K562 (cell line): Measurements from ENCODE around the gene WDR3. TPM values are rescaled to one million over a fixed set of nuclear protein-coding genes. Genes with fewer than 3 reads are reported as not detected.

ENCODE experiments used
- DACH1 ChIP-seq: fragments of 450-650 bp; IDR thresholded peaks from 2 replicates; pipeline ENCODE4 v1.6.1; 2018; ENCODE audit not compliant: partially characterized antibody
- FOXJ2 ChIP-seq: fragments of 200-800 bp; sonication (Bioruptor generic); IDR thresholded peaks from 2 replicates; pipeline ENCODE4 v1.6.1; 2016; ENCODE audit warnings: missing genetic modification characterization, missing compliant biosample characterization
- HMG20B ChIP-seq: fragments of 250-450 bp; sonication (Bioruptor Pico); IDR thresholded peaks from 2 replicates; pipeline ENCODE4 v1.5.0; 2021; ENCODE audit warnings: mild to moderate bottlenecking
- JUNB ChIP-seq: fragments of 450-650 bp; formaldehyde crosslinking; conservative IDR thresholded peaks from 2 replicates; pipeline ENCODE4 v1.4.0; 2020; ENCODE audit warnings: mild to moderate bottlenecking
- KHSRP ChIP-seq: fragments of 450-650 bp; IDR thresholded peaks from 2 replicates; pipeline ENCODE4 v1.6.1; 2017
- LARP7 ChIP-seq: fragments of 450-650 bp; IDR thresholded peaks from 2 replicates; pipeline ENCODE4 v1.6.1; 2016
- NFIC ChIP-seq: fragments of 450-650 bp; IDR thresholded peaks from 2 replicates; pipeline ENCODE4 v1.6.1; 2017; ENCODE audit warnings: mild to moderate bottlenecking, inconsistent platforms
- PHF20 ChIP-seq: fragments of 450-650 bp; IDR thresholded peaks from 2 replicates; pipeline ENCODE4 v1.6.1; 2018; ENCODE audit not compliant: partially characterized antibody
- SAFB ChIP-seq: fragments of 200-400 bp; formaldehyde crosslinking; IDR thresholded peaks from 2 replicates; pipeline ENCODE4 v1.6.1; 2017; ENCODE audit warnings: low read depth, low read length, borderline replicate concordance
- SMAD4 ChIP-seq: fragments of 250-450 bp; sonication (Bioruptor Pico); conservative IDR thresholded peaks from 2 replicates; pipeline ENCODE4 v1.8.0; 2021; ENCODE audit warnings: inconsistent platforms, mild to moderate bottlenecking, moderate library complexity
- ZNF77 ChIP-seq: fragments of 250-450 bp; sonication (Bioruptor Pico); IDR thresholded peaks from 2 replicates; pipeline ENCODE4 v1.5.0; 2020
- polyA plus RNA-seq, 8 experiments: library from polyadenylated mRNA; depleted of rRNA in 4 of 8; stranded (reverse) in 5 of 8; unstranded in 3 of 8; fragments of >200 nt; fragmentation: Nextera tagmentation in 2 of 8; fragmentation: Illumina TruSeq in 1 of 8; extraction: Ambion mirVana in 2 of 8; extraction: Trizol in 1 of 8; gene quantifications; 2 replicates each; pipeline versions ENCODE4 v1.2.1 to v1.2.3, GENCODE V29; 2011 to 2014; ENCODE audit warnings: inconsistent platforms in 1 of 8, missing spikeins in 1 of 8
- total RNA-seq, 7 experiments: library from RNA; depleted of rRNA in 6 of 7; stranded (reverse); fragments of >200 nt in 6 of 7; fragmentation: Illumina TruSeq in 2 of 7; extraction: Trizol in 2 of 7; gene quantifications; 2 replicates each; pipeline versions ENCODE4 v1.2.1 to v1.2.3, GENCODE V29; 2011 to 2021; ENCODE audit warnings: low replicate concordance in 1 of 7
- TF ChIP-seq, protein P1 (sequence below), 3 experiments: fragments of 200-800 bp in 1 of 3; fragments of 250-450 bp in 1 of 3; fragments of 450-650 bp in 1 of 3; sonication (Bioruptor Pico) in 1 of 3; sonication (Bioruptor generic) in 1 of 3; formaldehyde crosslinking in 1 of 3; IDR thresholded peaks; 2 replicates each; pipeline versions ENCODE4 v1.6.1 to v1.8.0; 2016 to 2022; ENCODE audit warnings: mild to moderate bottlenecking in 2 of 3, missing genetic modification characterization in 2 of 3, missing compliant biosample characterization in 1 of 3, moderate library complexity in 1 of 3
- TF ChIP-seq, protein P2 (sequence below): sonication (generic); formaldehyde crosslinking; IDR thresholded peaks from 2 replicates; pipeline ENCODE4 v1.8.1; 2023; ENCODE audit warnings: missing genetic modification reagents, mild to moderate bottlenecking, borderline replicate concordance
- TF ChIP-seq, protein P3 (sequence below): sonication (generic); formaldehyde crosslinking; IDR thresholded peaks from 2 replicates; pipeline ENCODE4 v1.8.1; 2023; ENCODE audit warnings: mild to moderate bottlenecking, missing genetic modification reagents
- TF ChIP-seq, protein P4 (sequence below): fragments of 450-650 bp; IDR thresholded peaks from 2 replicates; pipeline ENCODE4 v1.6.1; 2017; ENCODE audit warnings: antibody characterized with exemption

WDR3 gene
- total and polyA plus RNA-seq, 9 of the 15 experiments (the other 6 are each of a cell fraction or from before 2014, with no cell fraction given), result 40.6 to 122 (median 76.5) TPM

DNA sequence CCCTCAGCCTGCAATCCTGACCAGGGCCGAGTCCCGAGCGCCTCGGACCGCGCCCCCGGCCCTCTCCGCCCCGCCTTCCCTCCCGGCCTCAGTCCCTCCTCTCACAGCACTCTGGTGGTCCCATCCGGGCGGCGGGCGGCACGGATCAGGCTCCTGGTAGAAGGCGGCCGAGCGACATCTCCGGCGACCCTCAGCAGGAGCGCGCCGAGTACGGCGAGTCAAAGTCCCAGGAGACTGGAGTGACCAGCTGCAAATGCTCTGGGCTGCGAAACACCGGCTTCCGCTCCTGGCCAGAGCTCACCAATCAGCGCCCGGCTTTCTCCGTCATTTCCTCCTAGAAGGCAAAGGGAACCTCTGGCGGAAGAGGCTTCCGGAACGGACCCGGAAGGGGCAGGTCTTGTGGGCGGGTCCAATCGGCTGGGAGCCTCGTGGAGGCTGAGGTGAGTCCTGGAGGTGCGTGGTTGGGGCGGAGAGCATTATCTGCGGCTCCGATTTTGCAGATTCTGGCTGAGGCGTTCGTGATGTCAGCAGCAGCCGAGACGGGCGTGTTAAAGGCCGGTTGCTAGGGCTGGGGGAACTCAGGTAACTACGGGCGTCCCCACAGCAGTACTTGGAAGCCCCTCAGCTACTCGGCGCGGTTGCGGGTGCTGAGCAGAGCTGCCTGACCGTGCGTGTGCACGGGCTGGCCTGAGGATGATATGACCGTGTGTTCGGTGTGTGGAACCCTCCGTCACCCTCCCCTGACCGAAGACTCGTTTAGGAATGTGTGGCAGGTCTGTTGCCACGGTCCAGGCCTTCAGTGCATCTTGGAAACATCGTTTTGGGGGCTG is at the start of gene WDR3, which contains the start of gene GDAP2 (continued):
- TF ChIP-seq, protein P1, sequence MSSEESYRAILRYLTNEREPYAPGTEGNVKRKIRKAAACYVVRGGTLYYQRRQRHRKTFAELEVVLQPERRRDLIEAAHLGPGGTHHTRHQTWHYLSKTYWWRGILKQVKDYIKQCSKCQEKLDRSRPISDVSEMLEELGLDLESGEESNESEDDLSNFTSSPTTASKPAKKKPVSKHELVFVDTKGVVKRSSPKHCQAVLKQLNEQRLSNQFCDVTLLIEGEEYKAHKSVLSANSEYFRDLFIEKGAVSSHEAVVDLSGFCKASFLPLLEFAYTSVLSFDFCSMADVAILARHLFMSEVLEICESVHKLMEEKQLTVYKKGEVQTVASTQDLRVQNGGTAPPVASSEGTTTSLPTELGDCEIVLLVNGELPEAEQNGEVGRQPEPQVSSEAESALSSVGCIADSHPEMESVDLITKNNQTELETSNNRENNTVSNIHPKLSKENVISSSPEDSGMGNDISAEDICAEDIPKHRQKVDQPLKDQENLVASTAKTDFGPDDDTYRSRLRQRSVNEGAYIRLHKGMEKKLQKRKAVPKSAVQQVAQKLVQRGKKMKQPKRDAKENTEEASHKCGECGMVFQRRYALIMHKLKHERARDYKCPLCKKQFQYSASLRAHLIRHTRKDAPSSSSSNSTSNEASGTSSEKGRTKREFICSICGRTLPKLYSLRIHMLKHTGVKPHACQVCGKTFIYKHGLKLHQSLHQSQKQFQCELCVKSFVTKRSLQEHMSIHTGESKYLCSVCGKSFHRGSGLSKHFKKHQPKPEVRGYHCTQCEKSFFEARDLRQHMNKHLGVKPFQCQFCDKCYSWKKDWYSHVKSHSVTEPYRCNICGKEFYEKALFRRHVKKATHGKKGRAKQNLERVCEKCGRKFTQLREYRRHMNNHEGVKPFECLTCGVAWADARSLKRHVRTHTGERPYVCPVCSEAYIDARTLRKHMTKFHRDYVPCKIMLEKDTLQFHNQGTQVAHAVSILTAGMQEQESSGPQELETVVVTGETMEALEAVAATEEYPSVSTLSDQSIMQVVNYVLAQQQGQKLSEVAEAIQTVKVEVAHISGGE (CRISPR knock-in tag; IDR thresholded peaks at IDR 0.05), result peak in 2 of 3 experiments; percentile 74 to 95; a peak in 5 of 6 replicates
- TF ChIP-seq JUNB (CRISPR knock-in tag) (no peak), LARP7 (no peak), PHF20 (peak; percentile 70), SAFB (no peak), KHSRP (no peak), NFIC (no peak), ZNF77 (CRISPR knock-in tag) (no peak), FOXJ2 (no peak), SMAD4 (CRISPR knock-in tag) (no peak), DACH1 (peak; percentile 22), HMG20B (no peak)
- TF ChIP-seq, protein P2, sequence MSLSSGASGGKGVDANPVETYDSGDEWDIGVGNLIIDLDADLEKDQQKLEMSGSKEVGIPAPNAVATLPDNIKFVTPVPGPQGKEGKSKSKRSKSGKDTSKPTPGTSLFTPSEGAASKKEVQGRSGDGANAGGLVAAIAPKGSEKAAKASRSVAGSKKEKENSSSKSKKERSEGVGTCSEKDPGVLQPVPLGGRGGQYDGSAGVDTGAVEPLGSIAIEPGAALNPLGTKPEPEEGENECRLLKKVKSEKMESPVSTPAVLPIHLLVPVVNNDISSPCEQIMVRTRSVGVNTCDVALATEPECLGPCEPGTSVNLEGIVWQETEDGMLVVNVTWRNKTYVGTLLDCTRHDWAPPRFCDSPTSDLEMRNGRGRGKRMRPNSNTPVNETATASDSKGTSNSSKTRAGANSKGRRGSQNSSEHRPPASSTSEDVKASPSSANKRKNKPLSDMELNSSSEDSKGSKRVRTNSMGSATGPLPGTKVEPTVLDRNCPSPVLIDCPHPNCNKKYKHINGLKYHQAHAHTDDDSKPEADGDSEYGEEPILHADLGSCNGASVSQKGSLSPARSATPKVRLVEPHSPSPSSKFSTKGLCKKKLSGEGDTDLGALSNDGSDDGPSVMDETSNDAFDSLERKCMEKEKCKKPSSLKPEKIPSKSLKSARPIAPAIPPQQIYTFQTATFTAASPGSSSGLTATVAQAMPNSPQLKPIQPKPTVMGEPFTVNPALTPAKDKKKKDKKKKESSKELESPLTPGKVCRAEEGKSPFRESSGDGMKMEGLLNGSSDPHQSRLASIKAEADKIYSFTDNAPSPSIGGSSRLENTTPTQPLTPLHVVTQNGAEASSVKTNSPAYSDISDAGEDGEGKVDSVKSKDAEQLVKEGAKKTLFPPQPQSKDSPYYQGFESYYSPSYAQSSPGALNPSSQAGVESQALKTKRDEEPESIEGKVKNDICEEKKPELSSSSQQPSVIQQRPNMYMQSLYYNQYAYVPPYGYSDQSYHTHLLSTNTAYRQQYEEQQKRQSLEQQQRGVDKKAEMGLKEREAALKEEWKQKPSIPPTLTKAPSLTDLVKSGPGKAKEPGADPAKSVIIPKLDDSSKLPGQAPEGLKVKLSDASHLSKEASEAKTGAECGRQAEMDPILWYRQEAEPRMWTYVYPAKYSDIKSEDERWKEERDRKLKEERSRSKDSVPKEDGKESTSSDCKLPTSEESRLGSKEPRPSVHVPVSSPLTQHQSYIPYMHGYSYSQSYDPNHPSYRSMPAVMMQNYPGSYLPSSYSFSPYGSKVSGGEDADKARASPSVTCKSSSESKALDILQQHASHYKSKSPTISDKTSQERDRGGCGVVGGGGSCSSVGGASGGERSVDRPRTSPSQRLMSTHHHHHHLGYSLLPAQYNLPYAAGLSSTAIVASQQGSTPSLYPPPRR, result 0 out of 2 replicates have a peak, but pooled peaks have one; percentile 61
- TF ChIP-seq, protein P3, sequence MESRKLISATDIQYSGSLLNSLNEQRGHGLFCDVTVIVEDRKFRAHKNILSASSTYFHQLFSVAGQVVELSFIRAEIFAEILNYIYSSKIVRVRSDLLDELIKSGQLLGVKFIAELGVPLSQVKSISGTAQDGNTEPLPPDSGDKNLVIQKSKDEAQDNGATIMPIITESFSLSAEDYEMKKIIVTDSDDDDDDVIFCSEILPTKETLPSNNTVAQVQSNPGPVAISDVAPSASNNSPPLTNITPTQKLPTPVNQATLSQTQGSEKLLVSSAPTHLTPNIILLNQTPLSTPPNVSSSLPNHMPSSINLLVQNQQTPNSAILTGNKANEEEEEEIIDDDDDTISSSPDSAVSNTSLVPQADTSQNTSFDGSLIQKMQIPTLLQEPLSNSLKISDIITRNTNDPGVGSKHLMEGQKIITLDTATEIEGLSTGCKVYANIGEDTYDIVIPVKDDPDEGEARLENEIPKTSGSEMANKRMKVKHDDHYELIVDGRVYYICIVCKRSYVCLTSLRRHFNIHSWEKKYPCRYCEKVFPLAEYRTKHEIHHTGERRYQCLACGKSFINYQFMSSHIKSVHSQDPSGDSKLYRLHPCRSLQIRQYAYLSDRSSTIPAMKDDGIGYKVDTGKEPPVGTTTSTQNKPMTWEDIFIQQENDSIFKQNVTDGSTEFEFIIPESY (CRISPR knock-in tag), result peak; percentile 38; the same call in 1 of the 2 replicates
- TF ChIP-seq, protein P4, sequence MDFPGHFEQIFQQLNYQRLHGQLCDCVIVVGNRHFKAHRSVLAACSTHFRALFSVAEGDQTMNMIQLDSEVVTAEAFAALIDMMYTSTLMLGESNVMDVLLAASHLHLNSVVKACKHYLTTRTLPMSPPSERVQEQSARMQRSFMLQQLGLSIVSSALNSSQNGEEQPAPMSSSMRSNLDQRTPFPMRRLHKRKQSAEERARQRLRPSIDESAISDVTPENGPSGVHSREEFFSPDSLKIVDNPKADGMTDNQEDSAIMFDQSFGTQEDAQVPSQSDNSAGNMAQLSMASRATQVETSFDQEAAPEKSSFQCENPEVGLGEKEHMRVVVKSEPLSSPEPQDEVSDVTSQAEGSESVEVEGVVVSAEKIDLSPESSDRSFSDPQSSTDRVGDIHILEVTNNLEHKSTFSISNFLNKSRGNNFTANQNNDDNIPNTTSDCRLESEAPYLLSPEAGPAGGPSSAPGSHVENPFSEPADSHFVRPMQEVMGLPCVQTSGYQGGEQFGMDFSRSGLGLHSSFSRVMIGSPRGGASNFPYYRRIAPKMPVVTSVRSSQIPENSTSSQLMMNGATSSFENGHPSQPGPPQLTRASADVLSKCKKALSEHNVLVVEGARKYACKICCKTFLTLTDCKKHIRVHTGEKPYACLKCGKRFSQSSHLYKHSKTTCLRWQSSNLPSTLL, result no peak
